Esophagus squamous epithelium (tissue), 4 donors: ENCODE results near the gene FIG4.
"Not testable (repeated sequence)": the region's sequence is repeated elsewhere in the genome, so short reads cannot be mapped to it uniquely, and the experiment has no call there.

Experiments
- CTCF ChIP-seq, 6 experiments: fragments of 450-650 bp in 4 of 6; fragments of 200-600 bp in 2 of 6; sonication (generic) in 2 of 6; IDR thresholded peaks; one replicate each; pipeline ENCODE4 v1.5.1; 2016 to 2019; ENCODE audit warnings: antibody characterized with exemption in 6 of 6, mild to moderate bottlenecking in 4 of 6, moderate library complexity in 4 of 6
- POLR2A ChIP-seq, 4 donors: fragments of 450-650 bp; IDR thresholded peaks; one replicate each; pipeline ENCODE4 v1.6.1; 2017; ENCODE audit warnings: antibody characterized with exemption in 4 of 4, mild to moderate bottlenecking in 4 of 4, moderate library complexity in 3 of 4

DNA sequence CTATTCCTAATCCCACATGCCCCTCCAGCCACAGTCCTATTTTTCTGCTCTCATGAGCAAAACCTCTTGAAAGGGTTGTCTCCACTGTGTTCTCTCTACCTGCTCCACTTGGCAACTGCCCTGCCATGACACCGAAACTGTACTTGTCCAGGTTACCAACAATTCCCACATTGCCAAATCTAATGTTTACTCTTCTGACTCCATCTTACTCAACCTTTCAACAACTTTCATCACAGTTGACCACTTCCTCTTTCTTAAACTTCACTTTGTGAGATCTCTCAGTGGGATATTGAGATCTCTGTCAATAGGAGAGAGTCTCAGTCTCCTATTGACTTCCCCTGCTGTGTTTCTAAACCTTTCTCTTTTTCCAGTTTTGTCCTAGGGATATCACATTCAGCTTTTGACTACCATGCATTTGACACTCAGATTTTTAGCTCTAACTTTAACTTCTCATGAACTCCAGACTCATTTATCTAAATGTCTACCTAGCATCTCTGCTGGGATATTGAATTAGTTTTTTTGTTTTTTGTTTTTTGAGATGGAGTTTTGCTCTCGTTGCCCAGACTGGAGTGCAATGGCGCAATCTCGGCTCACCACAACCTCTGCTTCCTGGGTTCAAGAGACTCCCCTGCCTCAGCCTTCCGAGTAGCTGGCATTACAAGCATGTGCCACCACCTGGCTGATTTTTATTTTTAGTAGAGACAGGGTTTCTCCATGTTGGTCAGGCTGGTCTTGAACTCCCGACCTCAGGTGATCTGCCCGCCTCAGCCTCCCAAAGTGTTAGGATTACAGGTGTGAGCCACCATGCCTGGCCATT lies 81.1 kb downstream of the FIG4 start:
- TF ChIP-seq POLR2A, CTCF (IDR thresholded peaks at IDR 0.05): not testable (repeated sequence)
